Suppressor macrophage (primary cell): ENCODE results near the gene DLG2.
"Not testable (repeated sequence)": the region's sequence is repeated elsewhere in the genome, so short reads cannot be mapped to it uniquely, and the experiment has no call there.

Source experiments
- DNase-seq, 4 experiments: peaks; one replicate each; pipeline ENCODE4 v3.0.0-alpha.2; 2020 to 2022
- total RNA-seq, 17 experiments: gene quantifications; one replicate each; lab custom pipeline; 2026; ENCODE audit warnings: mixed read lengths in 6 of 17, inconsistent platforms in 3 of 17; lab: John Stamatoyannopoulos, UW

Gene DLG2
- 0.26 to 12.9 (median 0.79) reads per million in 17 experiments for total RNA-seq

GRCh38 chr11:85627332-85627997 is at the start of gene DLG2:
Gene DLG2, minus strand, starts transcription at chr11:85627344.
- DNase-seq = peak; percentile 12 to 46 (median 34)

DNA sequence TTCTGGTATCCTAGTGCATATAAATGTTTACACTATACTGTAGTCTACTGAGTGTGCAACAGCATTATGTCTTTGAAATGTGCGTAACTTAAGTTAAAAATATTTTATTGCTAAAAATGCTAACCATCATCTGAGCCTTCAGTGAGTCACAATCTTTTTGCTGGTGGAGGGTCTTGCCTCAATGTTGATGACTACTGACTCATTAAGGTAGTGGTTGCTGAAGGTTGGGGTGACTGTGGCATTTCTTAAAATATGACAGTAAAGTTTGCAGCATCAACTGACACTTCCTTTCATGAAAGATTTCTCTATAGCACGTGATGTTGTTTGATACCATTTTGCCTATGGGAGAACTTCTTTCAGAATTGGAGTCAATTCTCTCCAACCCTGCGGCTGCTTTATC is 46.2 kb upstream of the DLG2 start:
- no peak for DNase-seq

DNA sequence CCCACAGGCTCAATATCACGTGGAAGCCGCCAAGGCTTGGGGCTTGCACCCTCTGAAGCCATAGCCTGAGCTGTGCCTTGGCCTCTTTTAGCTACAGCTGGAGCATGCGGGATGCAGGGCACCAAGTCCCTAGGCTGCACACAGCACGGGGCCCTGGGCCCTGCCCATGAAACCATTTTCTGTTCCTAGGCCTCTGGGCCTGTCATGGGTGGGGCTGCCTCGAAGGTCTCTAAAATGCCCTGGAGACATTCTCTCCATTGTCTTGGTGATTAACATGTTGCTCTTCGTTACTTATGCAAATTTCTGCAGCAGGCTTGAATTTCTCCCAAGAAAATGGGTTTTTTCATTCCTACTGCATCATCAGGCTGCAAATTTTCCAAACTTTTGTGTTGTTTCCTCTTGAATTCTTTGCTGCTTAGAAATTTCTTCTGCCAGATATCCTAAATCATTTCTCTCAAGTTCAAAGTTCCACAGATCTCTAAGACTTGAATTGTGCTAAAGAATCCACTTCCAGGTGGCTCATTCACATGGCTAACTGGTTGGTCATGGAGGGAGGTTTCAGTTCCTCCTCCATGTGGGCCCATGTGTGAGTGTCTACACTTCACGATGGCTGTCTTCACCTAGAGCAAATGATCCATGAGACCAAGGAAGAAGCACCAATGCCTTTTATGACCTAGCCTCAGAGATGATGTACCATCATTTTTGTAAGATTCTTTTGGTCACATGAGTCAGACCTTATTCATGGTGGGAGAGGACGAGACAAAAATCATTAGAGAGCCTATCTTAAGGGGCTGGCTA is 45.2 kb upstream of the DLG2 start:
- DNase-seq = no peak

DNA sequence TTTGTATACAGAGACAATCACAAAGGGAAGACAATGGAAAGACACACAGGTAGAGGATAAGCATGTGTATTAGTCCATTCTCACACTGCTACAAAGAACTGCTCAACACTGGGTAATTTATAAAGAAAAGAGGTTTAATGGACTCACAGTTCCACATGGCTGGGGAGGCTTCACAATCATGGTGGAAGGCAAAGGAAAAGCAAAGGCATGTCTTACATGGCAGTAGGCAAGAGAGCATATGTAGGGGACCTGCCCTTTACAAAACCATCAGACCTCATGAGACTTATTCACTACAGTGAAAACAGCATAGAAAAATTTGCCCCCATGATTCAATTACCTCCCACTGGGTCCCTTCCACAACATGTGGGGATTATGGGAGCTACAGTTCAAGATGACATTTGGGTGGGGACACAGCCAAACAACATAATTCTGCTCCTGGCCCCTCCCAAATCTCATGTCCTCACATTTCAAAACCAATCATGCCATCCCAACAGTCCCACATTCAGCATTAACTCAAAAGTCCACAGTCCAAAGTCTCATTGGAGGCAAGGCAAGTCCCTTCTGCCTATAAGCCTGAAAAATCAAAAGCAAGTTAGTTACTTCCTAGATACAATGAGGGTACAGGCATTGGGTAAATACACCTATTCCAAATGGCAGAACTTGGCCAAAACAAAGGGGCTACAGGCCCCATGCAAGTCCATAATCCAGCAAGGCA is 44.0 kb upstream of the DLG2 start:
- DNase-seq = not testable (repeated sequence)

- no peak for DNase-seq
Measured at GRCh38 chr11:85668157-85668556, 41.0 kb upstream of the DLG2 start.

DNA sequence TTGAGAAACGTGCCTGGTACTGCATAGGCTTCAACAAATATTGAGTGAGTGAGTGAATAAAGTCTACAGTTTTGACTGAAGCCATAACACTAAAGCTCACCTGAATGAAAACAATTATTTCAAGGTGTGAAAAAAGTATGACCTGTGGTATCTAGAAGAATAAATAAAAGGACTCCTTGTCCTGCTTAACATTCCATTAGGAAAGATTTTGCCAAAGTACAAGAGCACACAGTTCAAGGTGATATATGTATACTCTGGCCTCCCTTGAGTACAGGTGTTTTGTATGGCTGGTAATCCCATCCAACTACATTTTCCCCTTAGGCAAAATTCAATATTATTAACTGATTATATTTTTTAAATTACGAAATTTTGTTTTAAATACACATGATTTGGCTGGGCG is 39.5 kb upstream of the DLG2 start:
- DNase-seq = no peak

DNA sequence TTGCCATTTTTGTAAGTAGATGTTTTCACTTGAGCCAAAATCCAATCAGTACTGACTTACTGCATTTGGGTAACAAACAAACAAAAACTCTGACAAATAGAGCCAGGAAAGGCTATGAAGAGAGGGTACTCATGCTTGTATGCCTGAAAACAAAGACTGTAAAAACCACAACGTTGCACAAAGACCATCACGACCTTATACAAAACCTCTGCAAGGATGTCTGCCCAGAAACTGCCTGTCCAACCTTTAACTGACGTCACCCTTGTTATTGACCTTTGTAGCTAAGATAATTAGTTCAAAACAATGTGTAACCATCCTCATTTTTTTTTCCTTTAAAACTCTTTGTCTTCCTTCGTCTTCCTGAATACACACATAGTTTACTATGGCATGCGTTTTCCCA is 38.6 kb upstream of the DLG2 start:
- DNase-seq = no peak

- DNase-seq = peak; percentile 97 to 99 (median 98)
Measured at GRCh38 chr11:85664615-85665481, 37.7 kb upstream of the DLG2 start, which contains the start of gene CREBZF. Gene CREBZF, minus strand, starts transcription at chr11:85665129. Its CDS starts 254 bp downstream, at chr11:85664875.

DNA sequence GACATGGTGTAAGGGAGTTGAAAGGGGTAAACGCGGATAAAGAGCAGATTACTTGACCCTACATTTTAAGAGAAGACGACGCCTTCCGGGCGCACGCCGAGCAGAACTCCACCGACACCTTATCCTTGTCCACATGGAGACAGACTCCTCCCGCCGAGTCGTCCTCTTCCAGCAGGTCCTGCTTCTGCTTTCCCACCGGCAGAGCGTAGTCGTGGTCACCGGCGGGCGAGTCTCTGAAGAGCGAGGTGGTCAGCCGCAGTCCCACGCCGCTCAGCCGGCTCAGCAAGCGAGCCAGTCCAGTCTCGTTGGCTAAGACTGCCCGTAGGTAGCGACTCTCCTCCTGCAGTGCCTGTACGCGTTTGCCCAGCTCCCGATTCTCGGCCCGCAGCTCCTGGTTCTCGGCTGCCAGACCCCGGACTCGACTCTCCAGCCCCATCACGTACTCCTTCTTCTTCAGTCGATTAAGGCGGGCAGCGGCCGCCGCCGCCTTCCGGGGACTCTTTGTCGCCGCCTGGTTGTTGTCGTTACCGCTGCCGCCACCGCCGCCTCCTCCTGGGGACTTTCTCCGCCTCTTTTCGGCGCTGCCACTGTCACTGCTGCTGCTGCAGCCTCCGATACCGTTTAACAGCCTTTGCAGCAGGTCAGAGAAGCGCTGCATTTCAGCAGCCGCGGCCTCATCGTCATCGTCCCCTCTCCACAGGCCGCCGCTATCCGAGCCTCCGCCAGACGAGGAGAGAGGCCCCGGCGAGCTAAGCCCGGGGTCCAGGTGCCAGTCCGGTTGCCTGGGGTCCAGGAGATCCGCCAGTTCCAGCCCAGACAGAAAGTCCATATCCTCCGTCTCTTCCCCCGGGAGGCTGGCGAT is 36.8 kb upstream of the DLG2 start:
- DNase-seq = peak; percentile 83 to 92 (median 86)

GRCh38 chr11:85663080-85663752 is 36.1 kb upstream of the DLG2 start:
- DNase-seq = peak in 1 of 4 experiments; percentile 7

DNA sequence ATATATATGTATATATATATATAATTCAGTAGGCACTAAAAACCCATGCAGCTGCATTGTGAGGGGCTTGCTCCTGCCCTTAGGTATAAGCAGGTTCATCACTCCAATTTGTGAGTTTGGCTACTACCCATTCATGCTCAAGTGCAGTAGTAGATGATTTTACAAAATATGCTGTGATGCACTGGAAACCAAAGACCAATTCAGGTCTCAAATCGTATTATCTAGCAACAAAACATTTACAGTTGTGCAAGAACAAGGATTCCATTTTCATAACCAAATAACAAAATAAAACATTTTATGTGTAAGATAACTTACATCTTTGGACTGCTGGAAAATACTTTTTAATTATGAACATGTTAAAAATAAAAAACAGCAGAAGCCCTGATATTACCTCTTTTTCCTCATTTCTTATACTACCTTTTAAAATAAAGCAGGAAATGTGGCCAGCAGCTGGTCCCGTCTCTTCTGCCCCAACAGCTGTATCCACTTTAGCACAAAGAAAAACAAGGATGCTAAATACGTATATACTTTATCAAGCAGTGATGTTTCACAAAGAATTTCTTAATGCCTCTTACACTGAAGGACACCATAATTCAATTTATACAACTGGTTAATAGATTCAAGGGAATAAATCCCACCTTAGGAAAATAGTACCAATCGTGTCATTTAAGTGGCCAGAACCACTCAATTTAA is 35.0 kb upstream of the DLG2 start:
- DNase-seq = no peak

GRCh38 chr11:85658180-85658579 is 31.0 kb upstream of the DLG2 start:
- DNase-seq = no peak

- DNase-seq = no peak
Measured at GRCh38 chr11:85656777-85657176, 29.6 kb upstream of the DLG2 start.

GRCh38 chr11:85654343-85654742 is 27.2 kb upstream of the DLG2 start:
- DNase-seq = not testable (repeated sequence)

GRCh38 chr11:85652786-85653447 is 25.8 kb upstream of the DLG2 start:
- DNase-seq = peak in 2 of 4 experiments; percentile 36 to 52

GRCh38 chr11:85651118-85651517 is 24.0 kb upstream of the DLG2 start:
- DNase-seq = no peak

GRCh38 chr11:85647604-85648299 is 20.6 kb upstream of the DLG2 start, which contains the start of gene TMEM126A:
Gene TMEM126A, plus strand, starts transcription at chr11:85647967. Its CDS starts 2,289 bp downstream, at chr11:85650256.
- DNase-seq = peak; percentile 91 to 96 (median 94)

DNA sequence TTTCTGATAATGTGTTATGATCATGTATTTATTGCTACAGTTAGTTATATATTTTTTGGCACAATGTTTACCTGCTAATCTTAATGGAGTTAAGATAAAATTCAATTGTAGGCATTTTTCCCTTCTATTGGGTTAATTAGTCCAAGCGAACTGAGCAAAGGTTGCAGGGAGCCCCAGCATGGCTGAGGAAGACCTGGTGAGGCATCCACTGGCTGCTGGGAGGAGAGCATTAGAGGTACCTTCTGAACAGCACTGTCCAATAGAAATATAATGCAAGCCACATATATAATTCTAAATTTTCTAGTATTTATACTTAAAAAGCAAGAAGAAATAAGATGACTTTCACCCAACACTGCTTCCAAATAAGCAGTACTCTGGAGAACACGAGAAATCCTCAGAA is 19.9 kb upstream of the DLG2 start:
- DNase-seq = no peak
